ENCODE data around the gene DET1. TPM values are rescaled to one million over a fixed set of nuclear protein-coding genes. Genes with fewer than 3 reads are reported as not detected.
"Not testable (repeated sequence)": the region's sequence is repeated elsewhere in the genome, so short reads cannot be mapped to it uniquely, and the experiment has no call there.

Gene DET1
- polyA plus RNA-seq, 1 of the 3 experiments (the other 2 are of a cell fraction) = 4.5 TPM

DNA sequence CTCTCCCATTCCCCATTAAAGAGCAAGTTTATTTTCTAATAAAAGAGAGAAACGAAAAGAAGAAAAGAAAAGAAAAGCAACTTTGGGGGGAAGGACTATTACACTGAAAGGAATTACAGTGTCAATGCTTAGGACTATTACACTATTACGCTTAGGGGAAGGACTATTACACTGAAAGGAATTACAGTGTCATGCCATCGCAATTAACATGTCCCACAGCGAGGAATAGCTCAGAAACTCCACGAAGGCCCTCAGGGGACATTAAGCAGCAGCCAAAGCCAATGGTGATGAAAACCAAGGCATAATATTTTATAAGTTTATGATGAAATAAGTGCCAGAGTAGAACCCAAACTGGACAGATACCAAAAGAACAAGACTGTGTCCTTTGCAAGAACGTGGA lies 22.1 kb upstream of the DET1 start (continued):
- TF ChIP-seq CHD2 (IDR thresholded peaks at IDR 0.05; ENCODE audit: low read length, partially characterized antibody) (no peak), SMC3 (IDR thresholded peaks at IDR 0.05; ENCODE audit: low read depth, low read length) (no peak), RCOR1 (IDR thresholded peaks at IDR 0.05; ENCODE audit: low read length) (no peak), NFIC (IDR thresholded peaks at IDR 0.05; ENCODE audit: borderline replicate concordance) (no peak), RFX5 (IDR thresholded peaks at IDR 0.05; ENCODE audit: low read length) (no peak), MXI1 (IDR thresholded peaks at IDR 0.05; ENCODE audit: low read depth, low read length) (no peak), JUND (IDR thresholded peaks at IDR 0.05) (no peak), POLR2AphosphoS5 (IDR thresholded peaks at IDR 0.05; ENCODE audit: low read depth, low read length) (no peak)
- TF ChIP-seq, protein P1, sequence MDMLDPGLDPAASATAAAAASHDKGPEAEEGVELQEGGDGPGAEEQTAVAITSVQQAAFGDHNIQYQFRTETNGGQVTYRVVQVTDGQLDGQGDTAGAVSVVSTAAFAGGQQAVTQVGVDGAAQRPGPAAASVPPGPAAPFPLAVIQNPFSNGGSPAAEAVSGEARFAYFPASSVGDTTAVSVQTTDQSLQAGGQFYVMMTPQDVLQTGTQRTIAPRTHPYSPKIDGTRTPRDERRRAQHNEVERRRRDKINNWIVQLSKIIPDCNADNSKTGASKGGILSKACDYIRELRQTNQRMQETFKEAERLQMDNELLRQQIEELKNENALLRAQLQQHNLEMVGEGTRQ (IDR thresholded peaks at IDR 0.05; ENCODE audit: borderline replicate concordance, low read depth, low read length) = no peak

DNA sequence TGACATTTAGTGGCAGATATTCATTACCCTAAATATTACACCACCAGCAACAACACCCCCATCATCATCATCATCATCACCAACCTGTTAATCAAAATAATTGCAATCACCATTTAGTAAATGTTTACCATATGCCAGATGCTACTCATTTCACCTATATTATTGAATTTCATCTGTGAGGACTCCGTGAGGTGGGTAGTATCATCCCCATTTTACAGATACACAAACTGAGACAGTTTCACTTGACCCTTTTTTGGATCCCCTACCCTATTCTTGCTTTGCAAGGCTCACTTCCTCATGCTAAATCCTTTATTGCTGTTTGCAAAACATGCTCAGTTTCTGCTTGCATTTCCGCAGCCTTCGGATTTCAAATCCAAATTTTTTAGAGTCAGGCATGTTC lies 18.3 kb upstream of the DET1 start:
- H3K4me3 ChIP-seq (ENCODE audit: low read depth in 2 of 2, low read length in 1 of 2) = no peak overlapping the region
- no peaks in the 10 kb centered on the region for H3K36me3 ChIP-seq (replicated peaks in 1 of 2; ENCODE audit: control insufficient read depth in 1 of 2, insufficient read depth in 2 of 2, low read length in 1 of 2)
- H3K79me2 ChIP-seq (ENCODE audit: insufficient read depth) = no peaks in the 10 kb centered on the region
- POLR2A ChIA-PET = no interaction called here
- no peaks in the 10 kb centered on the region for H3K27me3 ChIP-seq (ENCODE audit: insufficient read depth)
- CTCF ChIA-PET = no interaction called here
- H3K9me2 ChIP-seq = no peaks in the 10 kb centered on the region
- H3F3A ChIP-seq (replicated peaks; ENCODE audit: insufficient read depth) = no peaks in the 10 kb centered on the region
- DNase-seq = no peak
- H3K4me2 ChIP-seq = no peak overlapping the region
- WGBS (ENCODE audit: low lambda C conversion rate) = 60% methylated on average over 3 of the region's 3 CpGs
- H3K4me1 ChIP-seq (ENCODE audit: control insufficient read depth in 1 of 2, insufficient read depth in 2 of 2, low read depth in 1 of 2, low read length in 1 of 2) = no peaks in the 10 kb centered on the region
- H3K9ac ChIP-seq = no peak overlapping the region
- no peaks in the 10 kb centered on the region for H4K20me1 ChIP-seq (ENCODE audit: insufficient read depth)
- TF ChIP-seq MEF2A (IDR thresholded peaks at IDR 0.05; ENCODE audit: borderline replicate concordance, low read depth) (no peak), YY1 (IDR thresholded peaks at IDR 0.05; ENCODE audit: low read depth) (no peak)
- no peak overlapping the region for H2AFZ ChIP-seq (ENCODE audit: low read depth)
- no peaks in the 10 kb centered on the region for H3K9me3 ChIP-seq
- no peak overlapping the region for H3K27ac ChIP-seq (ENCODE audit: low read depth in 2 of 2, low read length in 1 of 2)

DNA sequence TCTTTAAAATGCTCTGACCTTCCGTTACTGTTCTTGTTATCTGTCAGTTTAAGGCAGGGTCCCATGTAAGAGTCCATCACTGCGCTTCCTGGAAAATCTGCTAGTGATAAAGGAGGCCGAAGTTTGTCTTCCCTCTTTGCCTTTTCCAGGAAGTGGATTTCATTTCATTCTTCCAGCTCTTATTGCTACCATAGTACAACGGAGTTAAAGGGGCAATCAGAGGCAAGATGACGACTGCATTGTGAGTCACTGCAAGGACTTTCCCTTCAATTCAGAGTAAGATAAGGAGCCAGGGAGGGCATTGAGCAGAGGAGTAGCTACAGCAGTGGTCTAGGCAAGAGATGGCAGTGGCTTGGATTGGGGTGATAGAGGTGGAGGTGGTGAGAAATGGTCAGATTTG lies 17.2 kb upstream of the DET1 start:
- Histone ChIP-seq H4K20me1 (ENCODE audit: insufficient read depth) (no peaks in the 10 kb centered on the region), H3K36me3 (replicated peaks in 1 of 2; ENCODE audit: control insufficient read depth in 1 of 2, insufficient read depth in 2 of 2, low read length in 1 of 2) (no peaks in the 10 kb centered on the region), H3K4me2 (no peak overlapping the region), H3K79me2 (ENCODE audit: insufficient read depth) (no peaks in the 10 kb centered on the region), H3K27ac (ENCODE audit: low read depth in 2 of 2, low read length in 1 of 2) (no peak overlapping the region), H3K9me3 (no peaks in the 10 kb centered on the region), H3K9ac (no peak overlapping the region), H3K4me1 (ENCODE audit: control insufficient read depth in 1 of 2, insufficient read depth in 2 of 2, low read depth in 1 of 2, low read length in 1 of 2) (no peaks in the 10 kb centered on the region), H3F3A (replicated peaks; ENCODE audit: insufficient read depth) (no peaks in the 10 kb centered on the region), H3K27me3 (ENCODE audit: insufficient read depth) (no peaks in the 10 kb centered on the region), H3K4me3 (ENCODE audit: low read depth in 2 of 2, low read length in 1 of 2) (no peak overlapping the region), H3K9me2 (no peaks in the 10 kb centered on the region), H2AFZ (ENCODE audit: low read depth) (no peak overlapping the region)
- no peak for DNase-seq
- TF ChIP-seq POLR2AphosphoS5 (IDR thresholded peaks at IDR 0.05; ENCODE audit: low read depth, low read length) (no peak), NFIC (IDR thresholded peaks at IDR 0.05; ENCODE audit: borderline replicate concordance) (no peak), MXI1 (IDR thresholded peaks at IDR 0.05; ENCODE audit: low read depth, low read length) (no peak), EZH2phosphoT487 (IDR thresholded peaks at IDR 0.05; ENCODE audit: borderline replicate concordance, low read depth) (no peak), YY1 (IDR thresholded peaks at IDR 0.05; ENCODE audit: low read depth) (no peak), SMC3 (IDR thresholded peaks at IDR 0.05; ENCODE audit: low read depth, low read length) (no peak), FOXM1 (IDR thresholded peaks at IDR 0.05; ENCODE audit: low read depth) (no peak), GABPA (IDR thresholded peaks at IDR 0.05; ENCODE audit: low read depth) (no peak), FOXJ3 (CRISPR knock-in tag; IDR thresholded peaks at IDR 0.05) (no peak)
- TF ChIP-seq, protein P2, sequence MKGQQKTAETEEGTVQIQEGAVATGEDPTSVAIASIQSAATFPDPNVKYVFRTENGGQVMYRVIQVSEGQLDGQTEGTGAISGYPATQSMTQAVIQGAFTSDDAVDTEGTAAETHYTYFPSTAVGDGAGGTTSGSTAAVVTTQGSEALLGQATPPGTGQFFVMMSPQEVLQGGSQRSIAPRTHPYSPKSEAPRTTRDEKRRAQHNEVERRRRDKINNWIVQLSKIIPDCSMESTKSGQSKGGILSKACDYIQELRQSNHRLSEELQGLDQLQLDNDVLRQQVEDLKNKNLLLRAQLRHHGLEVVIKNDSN (IDR thresholded peaks at IDR 0.05; ENCODE audit: borderline replicate concordance, low read depth) = no peak
- CTCF ChIA-PET = interaction anchor here (0.7 kb wide), 1 partner anchor 671 kb away, joined by 3 read pairs; no protein-coding TSS in a partner anchor
- WGBS (ENCODE audit: low lambda C conversion rate) = 52% methylated on average over 5 of the region's 5 CpGs
- POLR2A ChIA-PET = no interaction called here

DNA sequence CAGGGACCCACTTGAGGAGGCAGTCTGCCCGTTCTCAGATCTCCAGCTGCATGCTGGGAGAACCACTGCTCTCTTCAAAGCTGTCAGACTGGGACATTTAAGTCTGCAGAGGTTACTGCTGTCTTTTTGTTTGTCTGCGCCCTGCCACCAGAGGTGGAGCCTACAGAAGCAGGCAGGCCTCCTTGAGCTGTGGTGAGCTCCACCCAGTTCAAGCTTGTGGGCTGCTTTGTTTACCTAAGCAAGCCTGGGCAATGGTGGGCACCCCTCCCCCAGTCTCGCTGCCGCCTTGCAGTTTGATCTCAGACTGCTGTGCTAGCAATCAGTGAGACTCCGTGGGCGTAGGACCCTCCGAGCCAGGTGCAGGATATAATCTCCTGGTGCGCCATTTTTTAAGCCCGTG lies 13.1 kb upstream of the DET1 start:
- H3K4me2 ChIP-seq; H3K79me2 ChIP-seq (ENCODE audit: insufficient read depth); H3K9me2 ChIP-seq; H3K4me1 ChIP-seq (ENCODE audit: control insufficient read depth in 1 of 2, insufficient read depth in 2 of 2, low read depth in 1 of 2, low read length in 1 of 2); DNase-seq; H3K9ac ChIP-seq; H3K4me3 ChIP-seq (ENCODE audit: low read depth in 2 of 2, low read length in 1 of 2); H3K36me3 ChIP-seq (replicated peaks in 1 of 2; ENCODE audit: control insufficient read depth in 1 of 2, insufficient read depth in 2 of 2, low read length in 1 of 2); POLR2A ChIA-PET; H3F3A ChIP-seq (replicated peaks; ENCODE audit: insufficient read depth); CTCF ChIA-PET; H4K20me1 ChIP-seq (ENCODE audit: insufficient read depth); H3K9me3 ChIP-seq; H3K27me3 ChIP-seq (ENCODE audit: insufficient read depth); H3K27ac ChIP-seq (ENCODE audit: low read depth in 2 of 2, low read length in 1 of 2); H2AFZ ChIP-seq (ENCODE audit: low read depth): not testable (repeated sequence)
- 43% methylated on average over 9 of the region's 9 CpGs for WGBS (ENCODE audit: low lambda C conversion rate)

DNA sequence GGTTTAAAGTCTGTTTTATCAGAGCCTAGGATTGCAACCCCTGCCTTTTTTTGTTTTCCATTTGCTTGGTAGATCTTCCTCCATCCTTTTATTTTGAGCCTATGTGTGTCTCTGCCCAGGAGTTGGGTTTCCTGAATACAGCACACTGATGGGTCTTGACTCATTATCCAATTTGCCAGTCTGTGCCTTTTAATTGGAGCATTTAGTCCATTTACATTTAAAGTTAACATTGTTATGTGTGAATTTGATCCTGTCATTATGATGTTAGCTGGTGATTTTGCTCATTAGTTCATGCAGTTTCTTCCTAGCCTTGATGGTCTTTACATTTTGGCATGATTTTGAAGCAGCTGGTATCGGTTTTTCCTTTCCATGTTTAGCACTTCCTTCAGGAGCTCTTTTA lies 11.5 kb upstream of the DET1 start:
- CTCF ChIA-PET; H3K9ac ChIP-seq; H3K36me3 ChIP-seq (replicated peaks in 1 of 2; ENCODE audit: control insufficient read depth in 1 of 2, insufficient read depth in 2 of 2, low read length in 1 of 2); DNase-seq; POLR2A ChIA-PET; H3K79me2 ChIP-seq (ENCODE audit: insufficient read depth); H3K9me3 ChIP-seq; H3K4me2 ChIP-seq; H3K4me1 ChIP-seq (ENCODE audit: control insufficient read depth in 1 of 2, insufficient read depth in 2 of 2, low read depth in 1 of 2, low read length in 1 of 2); H3F3A ChIP-seq (replicated peaks; ENCODE audit: insufficient read depth); H4K20me1 ChIP-seq (ENCODE audit: insufficient read depth); H2AFZ ChIP-seq (ENCODE audit: low read depth); H3K9me2 ChIP-seq; H3K27me3 ChIP-seq (ENCODE audit: insufficient read depth); H3K4me3 ChIP-seq (ENCODE audit: low read depth in 2 of 2, low read length in 1 of 2); H3K27ac ChIP-seq (ENCODE audit: low read depth in 2 of 2, low read length in 1 of 2): not testable (repeated sequence)
- WGBS (ENCODE audit: low lambda C conversion rate) = 4% methylated on average over 1 of the region's 1 CpG
